Smooth muscle cell (in vitro differentiated cells): ENCODE data around the gene RAB11A. TPM values are rescaled to one million over a fixed set of nuclear protein-coding genes. Genes with fewer than 3 reads are reported as not detected.

Experiments used
- DNase-seq: peaks from one replicate; lab custom pipeline; 2025; ENCODE audit not compliant: unreplicated experiment; lab: John Stamatoyannopoulos, UW
- H2AFZ ChIP-seq: fragments of 200-600 bp; sonication (generic); 2 replicates; pipeline ENCODE4 v1.6.0; 2016; ENCODE audit warnings: antibody characterized with exemption, low read depth, mild to moderate bottlenecking
- H3F3A ChIP-seq: fragments of 200-600 bp; sonication (generic); 2 replicates; pipeline ENCODE4 v1.6.0; 2017; ENCODE audit warnings: antibody characterized with exemption, low read depth
- H3K27ac ChIP-seq: fragments of 200-600 bp; sonication (generic); 2 replicates; pipeline ENCODE4 v1.5.1; 2016; ENCODE audit warnings: low read depth, mild to moderate bottlenecking
- H3K27me3 ChIP-seq: fragments of 200-600 bp; sonication (generic); 2 replicates; pipeline ENCODE4 v1.6.1; 2016; ENCODE audit warnings: low read depth, mild to moderate bottlenecking
- H3K36me3 ChIP-seq: fragments of 200-600 bp; sonication (generic); 2 replicates; pipeline ENCODE4 v1.5.1; 2016; ENCODE audit warnings: low read depth
- H3K4me1 ChIP-seq: fragments of 200-600 bp; sonication (generic); 2 replicates; pipeline ENCODE4 v1.5.1; 2016; ENCODE audit warnings: low read depth
- H3K4me2 ChIP-seq: fragments of 200-600 bp; sonication (generic); 2 replicates; pipeline ENCODE4 v1.6.0; 2016; ENCODE audit warnings: mild to moderate bottlenecking
- H3K4me3 ChIP-seq: fragments of 200-600 bp; sonication (generic); 2 replicates; pipeline ENCODE4 v1.5.1; 2016; ENCODE audit warnings: mild to moderate bottlenecking
- H3K79me2 ChIP-seq: fragments of 200-600 bp; sonication (generic); 2 replicates; pipeline ENCODE4 v1.6.0; 2016; ENCODE audit warnings: low read depth, mild to moderate bottlenecking
- H3K9ac ChIP-seq: fragments of 200-600 bp; sonication (generic); 2 replicates; pipeline ENCODE4 v1.6.0; 2016; ENCODE audit warnings: low read depth
- H3K9me3 ChIP-seq: fragments of 200-600 bp; sonication (generic); replicated peaks from 2 replicates; pipeline ENCODE4 v1.5.1; 2016; ENCODE audit warnings: low read depth
- H4K20me1 ChIP-seq: fragments of 200-600 bp; sonication (generic); 2 replicates; pipeline ENCODE4 v1.6.0; 2016; ENCODE audit warnings: low read depth
- WGBS: methylation state at CpG from one replicate; pipeline ENCODE4 v1.1.7; 2016; ENCODE audit warnings: low lambda C conversion rate; 5-methylcytosine and 5-hydroxymethylcytosine counted together
- polyA plus RNA-seq: library from polyadenylated mRNA; unstranded; fragments of >200 nt; fragmentation: Nextera tagmentation; extraction: Ambion mirVana; gene quantifications from 2 replicates; pipeline ENCODE4 v1.2.1, GENCODE V29; 2016
- total RNA-seq: library from RNA; depleted of rRNA; stranded (reverse); fragments of >200 nt; gene quantifications from 2 replicates; pipeline ENCODE4 v1.2.3, GENCODE V29; 2014
- TF ChIP-seq, protein P1 (sequence below): fragments of 200-600 bp; sonication (generic); IDR thresholded peaks from 2 replicates; pipeline ENCODE4 v1.5.1; 2017; ENCODE audit warnings: borderline replicate concordance, mild to moderate bottlenecking, antibody characterized with exemption; ENCODE audit not compliant: insufficient read depth, poor library complexity, severe bottlenecking

The RAB11A gene
- total and polyA plus RNA-seq, 2 experiments from 2014 or later = 206 to 300 TPM

GRCh38 chr15:65920121-65920520 is 50.8 kb downstream of the RAB11A start:
- 91% methylated on average over 1 of the region's 1 CpG for WGBS
- Histone ChIP-seq H3K4me2 (no peak overlapping the region), H2AFZ (no peak overlapping the region), H3K27ac (no peak overlapping the region), H4K20me1 (peaks cover 16% of the 10 kb centered on the region), H3K36me3 (no peaks in the 10 kb centered on the region), H3K4me3 (no peak overlapping the region), H3K4me1 (peaks cover 9% of the 10 kb centered on the region), H3K9ac (no peak overlapping the region), H3K27me3 (no peaks in the 10 kb centered on the region), H3K79me2 (no peaks in the 10 kb centered on the region), H3K9me3 (no peaks in the 10 kb centered on the region), H3F3A (no peaks in the 10 kb centered on the region)
- DNase-seq = no peak
- TF ChIP-seq, protein P1, sequence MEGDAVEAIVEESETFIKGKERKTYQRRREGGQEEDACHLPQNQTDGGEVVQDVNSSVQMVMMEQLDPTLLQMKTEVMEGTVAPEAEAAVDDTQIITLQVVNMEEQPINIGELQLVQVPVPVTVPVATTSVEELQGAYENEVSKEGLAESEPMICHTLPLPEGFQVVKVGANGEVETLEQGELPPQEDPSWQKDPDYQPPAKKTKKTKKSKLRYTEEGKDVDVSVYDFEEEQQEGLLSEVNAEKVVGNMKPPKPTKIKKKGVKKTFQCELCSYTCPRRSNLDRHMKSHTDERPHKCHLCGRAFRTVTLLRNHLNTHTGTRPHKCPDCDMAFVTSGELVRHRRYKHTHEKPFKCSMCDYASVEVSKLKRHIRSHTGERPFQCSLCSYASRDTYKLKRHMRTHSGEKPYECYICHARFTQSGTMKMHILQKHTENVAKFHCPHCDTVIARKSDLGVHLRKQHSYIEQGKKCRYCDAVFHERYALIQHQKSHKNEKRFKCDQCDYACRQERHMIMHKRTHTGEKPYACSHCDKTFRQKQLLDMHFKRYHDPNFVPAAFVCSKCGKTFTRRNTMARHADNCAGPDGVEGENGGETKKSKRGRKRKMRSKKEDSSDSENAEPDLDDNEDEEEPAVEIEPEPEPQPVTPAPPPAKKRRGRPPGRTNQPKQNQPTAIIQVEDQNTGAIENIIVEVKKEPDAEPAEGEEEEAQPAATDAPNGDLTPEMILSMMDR = no peak

DNA sequence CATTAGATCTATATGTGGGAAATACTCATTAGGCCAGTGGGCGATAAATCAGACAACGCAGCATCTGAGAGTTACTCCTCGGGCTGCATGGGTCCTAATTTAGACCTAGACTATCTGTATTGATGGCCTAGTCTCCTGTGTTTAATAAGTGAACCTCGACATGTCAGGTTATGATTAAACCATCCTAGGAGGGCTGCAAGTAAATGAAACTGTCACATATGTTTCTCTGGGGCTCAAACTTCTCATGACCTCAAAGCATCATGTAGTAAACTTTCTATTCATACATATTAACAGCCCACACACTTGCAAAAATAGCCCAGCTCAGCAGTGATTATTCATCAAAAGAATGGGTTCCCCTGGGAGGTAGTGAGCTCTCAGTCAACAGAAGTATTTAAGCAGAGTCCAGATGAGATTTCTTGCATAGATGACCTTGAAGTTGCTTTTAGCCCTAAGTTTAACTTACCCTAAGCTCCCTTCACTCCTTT is 51.6 kb downstream of the RAB11A start:
- Histone ChIP-seq H3K36me3 (no peaks in the 10 kb centered on the region), H3K9ac (no peak overlapping the region), H3K79me2 (no peaks in the 10 kb centered on the region), H2AFZ (no peak overlapping the region), H3K9me3 (no peaks in the 10 kb centered on the region), H4K20me1 (peaks cover 16% of the 10 kb centered on the region), H3F3A (no peaks in the 10 kb centered on the region), H3K27ac (no peak overlapping the region), H3K27me3 (no peaks in the 10 kb centered on the region), H3K4me1 (peaks cover 9% of the 10 kb centered on the region), H3K4me3 (no peak overlapping the region), H3K4me2 (no peak overlapping the region)
- DNase-seq = no peak
- TF ChIP-seq, protein P1 = no peak
- 97% methylated on average over 4 of the region's 4 CpGs for WGBS

- Histone ChIP-seq H3K9ac (no peak overlapping the region), H3K36me3 (no peaks in the 10 kb centered on the region), H4K20me1 (peaks cover 10% of the 10 kb centered on the region), H3K27ac (no peak overlapping the region), H3K4me2 (no peak overlapping the region), H3K4me3 (no peak overlapping the region), H3K9me3 (no peaks in the 10 kb centered on the region), H3K4me1 (peaks cover 3% of the 10 kb centered on the region), H3K79me2 (no peaks in the 10 kb centered on the region), H3F3A (no peaks in the 10 kb centered on the region), H3K27me3 (no peaks in the 10 kb centered on the region), H2AFZ (no peak overlapping the region)
- no peak for DNase-seq
- TF ChIP-seq, protein P1 = no peak
- 86% methylated on average over 5 of the region's 5 CpGs for WGBS
These were observed 52.5 kb downstream of the RAB11A start for GRCh38 chr15:65921780-65922179.

DNA sequence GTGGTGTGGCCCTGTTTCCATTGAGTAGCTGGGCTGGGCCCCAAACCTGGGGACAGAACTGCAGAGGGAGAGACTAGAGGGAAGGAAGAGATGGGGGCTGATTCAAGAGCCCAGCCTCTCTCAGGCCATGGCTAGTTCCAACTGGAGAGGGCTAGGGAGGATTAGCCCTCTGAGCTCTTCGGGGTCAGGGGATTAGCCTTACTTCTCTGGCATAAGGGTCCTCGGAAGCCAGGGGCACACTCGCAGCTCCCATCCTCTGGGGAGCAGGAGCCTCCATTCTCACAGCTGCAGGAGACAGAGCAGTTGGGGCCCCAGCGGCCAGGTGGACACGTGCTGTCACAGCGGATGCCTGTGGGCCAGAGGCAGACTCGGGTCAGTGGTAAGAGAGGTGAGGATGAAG is 53.3 kb downstream of the RAB11A start:
- Histone ChIP-seq H4K20me1 (peaks cover 2% of the 10 kb centered on the region), H3K4me2 (no peak overlapping the region), H3K27ac (no peak overlapping the region), H3F3A (no peaks in the 10 kb centered on the region), H3K4me1 (no peaks in the 10 kb centered on the region), H3K9ac (no peak overlapping the region), H3K36me3 (no peaks in the 10 kb centered on the region), H3K27me3 (no peaks in the 10 kb centered on the region), H3K79me2 (no peaks in the 10 kb centered on the region), H3K4me3 (no peak overlapping the region), H2AFZ (no peak overlapping the region), H3K9me3 (no peaks in the 10 kb centered on the region)
- TF ChIP-seq, protein P1 = no peak
- WGBS = 90% methylated on average over 7 of the region's 7 CpGs
- DNase-seq = no peak
